WTC11 (cell line): Measurements from ENCODE around the gene TMEM218. TPM values are rescaled to one million over a fixed set of nuclear protein-coding genes. Genes with fewer than 3 reads are reported as not detected.

Source experiments
- ATAC-seq: fragments of 200-7000 bp; cut with Tn5 transposase; 2 replicates; pipeline ENCODE4 v1.10.0; 2021; ENCODE audit warnings: mild to moderate bottlenecking, moderate library complexity
- CTCF ChIA-PET: fragments of 300-600 bp; sonication (Branson Sonifier 250); formaldehyde crosslinking; loops from one replicate; lab custom pipeline; 2021; ENCODE audit warnings: antibody characterized with exemption; lab: Charles Lee
- POLR2A ChIA-PET: fragments of 350-600 bp; sonication (Branson Sonifier 250); formaldehyde crosslinking; loops from one replicate; lab custom pipeline; 2021; ENCODE audit warnings: antibody characterized with exemption; lab: Charles Lee
- DNase-seq: peaks from one replicate; pipeline ENCODE4 v3.0.0; 2021; ENCODE audit warnings: low spot score
- H3K27ac Mint-ChIP-seq: 2 replicates; pipeline ENCODE4 v1.8.0; 2021; ENCODE audit warnings: mixed read lengths
- H3K27me3 Mint-ChIP-seq: 2 replicates; pipeline ENCODE4 v1.8.0; 2021; ENCODE audit warnings: low read depth, mild to moderate bottlenecking, moderate library complexity, mixed read lengths
- H3K36me3 Mint-ChIP-seq: 2 replicates; pipeline ENCODE4 v1.8.0; 2021; ENCODE audit warnings: mixed read lengths
- H3K4me1 Mint-ChIP-seq: 2 replicates; pipeline ENCODE4 v1.8.0; 2022; ENCODE audit warnings: mixed read lengths
- H3K4me3 Mint-ChIP-seq: 2 replicates; pipeline ENCODE4 v1.8.0; 2021; ENCODE audit warnings: mild to moderate bottlenecking, moderate library complexity, mixed read lengths
- H3K9me3 Mint-ChIP-seq: 2 replicates; pipeline ENCODE4 v1.8.0; 2021; ENCODE audit warnings: mixed read lengths
- NFYB ChIP-seq: sonication (generic); formaldehyde crosslinking; conservative IDR thresholded peaks from 2 replicates; pipeline ENCODE4 v1.8.0; 2022; ENCODE audit warnings: low read depth, missing genetic modification reagents
- NR1H2 ChIP-seq: sonication (generic); formaldehyde crosslinking; IDR thresholded peaks from 2 replicates; pipeline ENCODE4 v1.9.0; 2021; ENCODE audit warnings: mild to moderate bottlenecking, moderate library complexity, missing genetic modification reagents
- PRRX2 ChIP-seq: fragments of 250-450 bp; sonication (Bioruptor Pico); IDR thresholded peaks from 2 replicates; pipeline ENCODE4 v1.8.0; 2021; ENCODE audit warnings: mild to moderate bottlenecking
- RELA ChIP-seq: sonication (generic); formaldehyde crosslinking; IDR thresholded peaks from 2 replicates; pipeline ENCODE4 v1.8.1; 2022; ENCODE audit warnings: missing genetic modification reagents, mild to moderate bottlenecking, borderline replicate concordance
- ZNF138 ChIP-seq: sonication (generic); formaldehyde crosslinking; conservative IDR thresholded peaks from 2 replicates; pipeline ENCODE4 v1.8.1; 2022; ENCODE audit warnings: mild to moderate bottlenecking, moderate library complexity, missing genetic modification reagents
- ZNF232 ChIP-seq: sonication (generic); formaldehyde crosslinking; IDR thresholded peaks from 2 replicates; pipeline ENCODE4 v1.8.0; 2022; ENCODE audit warnings: mild to moderate bottlenecking, missing genetic modification reagents
- ZNF423 ChIP-seq: fragments of 250-450 bp; sonication (Bioruptor Pico); IDR thresholded peaks from 2 replicates; pipeline ENCODE4 v2.1.2; 2022; ENCODE audit warnings: mild to moderate bottlenecking, moderate library complexity
- total RNA-seq: library from RNA; stranded (reverse); gene quantifications from 3 replicates; pipeline ENCODE4 v1.2.3, GENCODE V29; 2021
- TF ChIP-seq, protein P1 (sequence below): sonication (generic); formaldehyde crosslinking; IDR thresholded peaks from 2 replicates; pipeline ENCODE4 v1.8.1; 2023; ENCODE audit warnings: mild to moderate bottlenecking, missing genetic modification reagents, borderline replicate concordance
- TF ChIP-seq, protein P2 (sequence below): fragments of 250-450 bp; sonication (Bioruptor Pico); IDR thresholded peaks from 2 replicates; pipeline ENCODE4 v1.9.0; 2021; ENCODE audit warnings: mild to moderate bottlenecking, borderline replicate concordance
- TF ChIP-seq, protein P3 (sequence below): fragments of 250-450 bp; sonication (Bioruptor Pico); conservative IDR thresholded peaks from 2 replicates; pipeline ENCODE4 v1.9.0; 2021; ENCODE audit warnings: mild to moderate bottlenecking
- TF ChIP-seq, protein P4 (sequence below): sonication (generic); formaldehyde crosslinking; IDR thresholded peaks from 2 replicates; pipeline ENCODE4 v1.8.1; 2022; ENCODE audit warnings: mild to moderate bottlenecking, moderate library complexity, missing genetic modification reagents
- TF ChIP-seq, protein P5 (sequence below): sonication (generic); formaldehyde crosslinking; IDR thresholded peaks from 2 replicates; pipeline ENCODE4 v1.8.0; 2022; ENCODE audit warnings: mild to moderate bottlenecking, missing genetic modification reagents

Gene TMEM218
- total RNA-seq, 1 experiment from 2014 or later: 10.3 TPM

DNA sequence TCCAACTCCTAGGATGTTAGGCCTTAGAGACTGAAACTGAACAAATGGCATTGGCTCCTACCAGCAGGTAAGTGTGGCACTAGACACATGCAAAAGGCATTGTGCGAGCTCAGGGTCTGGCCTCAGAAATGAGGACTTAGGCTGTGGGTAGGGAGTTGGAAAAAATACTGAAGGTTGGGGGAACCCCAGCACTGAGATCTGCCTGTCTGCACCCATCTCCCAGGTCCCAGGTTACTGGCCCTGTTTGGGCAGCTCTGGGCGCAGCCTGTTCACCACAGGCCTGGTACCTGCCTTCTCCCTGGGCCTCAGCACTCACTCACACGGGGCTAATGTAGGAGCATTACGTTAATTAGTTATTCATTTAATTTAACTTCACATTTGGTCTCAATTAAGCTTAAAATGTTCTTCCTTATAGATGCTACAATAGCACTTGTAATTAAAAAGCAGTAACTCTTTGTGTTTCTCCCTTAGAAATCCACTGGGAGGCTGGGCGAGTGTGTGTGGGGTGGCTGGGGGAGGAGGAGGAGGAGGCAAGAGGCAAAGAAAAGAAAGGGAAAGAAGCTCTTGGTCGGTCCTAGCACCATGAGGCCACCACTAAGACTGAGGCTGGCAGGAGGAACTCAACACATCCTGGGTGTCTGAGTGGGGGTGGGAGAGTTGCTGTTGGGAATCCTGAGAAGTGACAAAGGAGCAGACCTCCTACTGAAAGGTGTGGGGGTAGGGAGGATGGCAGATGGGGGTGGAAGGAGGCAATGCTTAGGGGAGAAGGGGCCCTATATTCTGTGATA lies 19.4 kb downstream of the TMEM218 start:
- no peak for DNase-seq
- POLR2A ChIA-PET: interaction anchor here (0.9 to 1.1 kb wide), 2 partner anchors 50 to 335 kb away, joined by 3 read pairs; no protein-coding TSS in a partner anchor
- Mint-ChIP-seq H3K4me3 (no peak overlapping the region), H3K36me3 (peaks cover 6% of the 10 kb centered on the region; the same call in 1 of the 2 replicates), H3K4me1 (peaks cover 25% of the 10 kb centered on the region), H3K27me3 (no peaks in the 10 kb centered on the region), H3K27ac (no peak overlapping the region), H3K9me3 (no peaks in the 10 kb centered on the region)
- no peak for ATAC-seq
- CTCF ChIA-PET: interaction anchor here (0.6 to 5.3 kb wide), 62 partner anchors 9 to 477 kb away, joined by 3 to 128 read pairs (median 6); partner anchors contain the start of genes EI24, PKNOX2, SLC37A2 and TMEM218
- TF ChIP-seq, protein P1, sequence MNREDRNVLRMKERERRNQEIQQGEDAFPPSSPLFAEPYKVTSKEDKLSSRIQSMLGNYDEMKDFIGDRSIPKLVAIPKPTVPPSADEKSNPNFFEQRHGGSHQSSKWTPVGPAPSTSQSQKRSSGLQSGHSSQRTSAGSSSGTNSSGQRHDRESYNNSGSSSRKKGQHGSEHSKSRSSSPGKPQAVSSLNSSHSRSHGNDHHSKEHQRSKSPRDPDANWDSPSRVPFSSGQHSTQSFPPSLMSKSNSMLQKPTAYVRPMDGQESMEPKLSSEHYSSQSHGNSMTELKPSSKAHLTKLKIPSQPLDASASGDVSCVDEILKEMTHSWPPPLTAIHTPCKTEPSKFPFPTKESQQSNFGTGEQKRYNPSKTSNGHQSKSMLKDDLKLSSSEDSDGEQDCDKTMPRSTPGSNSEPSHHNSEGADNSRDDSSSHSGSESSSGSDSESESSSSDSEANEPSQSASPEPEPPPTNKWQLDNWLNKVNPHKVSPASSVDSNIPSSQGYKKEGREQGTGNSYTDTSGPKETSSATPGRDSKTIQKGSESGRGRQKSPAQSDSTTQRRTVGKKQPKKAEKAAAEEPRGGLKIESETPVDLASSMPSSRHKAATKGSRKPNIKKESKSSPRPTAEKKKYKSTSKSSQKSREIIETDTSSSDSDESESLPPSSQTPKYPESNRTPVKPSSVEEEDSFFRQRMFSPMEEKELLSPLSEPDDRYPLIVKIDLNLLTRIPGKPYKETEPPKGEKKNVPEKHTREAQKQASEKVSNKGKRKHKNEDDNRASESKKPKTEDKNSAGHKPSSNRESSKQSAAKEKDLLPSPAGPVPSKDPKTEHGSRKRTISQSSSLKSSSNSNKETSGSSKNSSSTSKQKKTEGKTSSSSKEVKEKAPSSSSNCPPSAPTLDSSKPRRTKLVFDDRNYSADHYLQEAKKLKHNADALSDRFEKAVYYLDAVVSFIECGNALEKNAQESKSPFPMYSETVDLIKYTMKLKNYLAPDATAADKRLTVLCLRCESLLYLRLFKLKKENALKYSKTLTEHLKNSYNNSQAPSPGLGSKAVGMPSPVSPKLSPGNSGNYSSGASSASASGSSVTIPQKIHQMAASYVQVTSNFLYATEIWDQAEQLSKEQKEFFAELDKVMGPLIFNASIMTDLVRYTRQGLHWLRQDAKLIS: no peak
- no peak for TF ChIP-seq PRRX2
- no peak for TF ChIP-seq ZNF138 (CRISPR knock-in tag)
- no peak for TF ChIP-seq ZNF423 (CRISPR knock-in tag)
- TF ChIP-seq, protein P2, sequence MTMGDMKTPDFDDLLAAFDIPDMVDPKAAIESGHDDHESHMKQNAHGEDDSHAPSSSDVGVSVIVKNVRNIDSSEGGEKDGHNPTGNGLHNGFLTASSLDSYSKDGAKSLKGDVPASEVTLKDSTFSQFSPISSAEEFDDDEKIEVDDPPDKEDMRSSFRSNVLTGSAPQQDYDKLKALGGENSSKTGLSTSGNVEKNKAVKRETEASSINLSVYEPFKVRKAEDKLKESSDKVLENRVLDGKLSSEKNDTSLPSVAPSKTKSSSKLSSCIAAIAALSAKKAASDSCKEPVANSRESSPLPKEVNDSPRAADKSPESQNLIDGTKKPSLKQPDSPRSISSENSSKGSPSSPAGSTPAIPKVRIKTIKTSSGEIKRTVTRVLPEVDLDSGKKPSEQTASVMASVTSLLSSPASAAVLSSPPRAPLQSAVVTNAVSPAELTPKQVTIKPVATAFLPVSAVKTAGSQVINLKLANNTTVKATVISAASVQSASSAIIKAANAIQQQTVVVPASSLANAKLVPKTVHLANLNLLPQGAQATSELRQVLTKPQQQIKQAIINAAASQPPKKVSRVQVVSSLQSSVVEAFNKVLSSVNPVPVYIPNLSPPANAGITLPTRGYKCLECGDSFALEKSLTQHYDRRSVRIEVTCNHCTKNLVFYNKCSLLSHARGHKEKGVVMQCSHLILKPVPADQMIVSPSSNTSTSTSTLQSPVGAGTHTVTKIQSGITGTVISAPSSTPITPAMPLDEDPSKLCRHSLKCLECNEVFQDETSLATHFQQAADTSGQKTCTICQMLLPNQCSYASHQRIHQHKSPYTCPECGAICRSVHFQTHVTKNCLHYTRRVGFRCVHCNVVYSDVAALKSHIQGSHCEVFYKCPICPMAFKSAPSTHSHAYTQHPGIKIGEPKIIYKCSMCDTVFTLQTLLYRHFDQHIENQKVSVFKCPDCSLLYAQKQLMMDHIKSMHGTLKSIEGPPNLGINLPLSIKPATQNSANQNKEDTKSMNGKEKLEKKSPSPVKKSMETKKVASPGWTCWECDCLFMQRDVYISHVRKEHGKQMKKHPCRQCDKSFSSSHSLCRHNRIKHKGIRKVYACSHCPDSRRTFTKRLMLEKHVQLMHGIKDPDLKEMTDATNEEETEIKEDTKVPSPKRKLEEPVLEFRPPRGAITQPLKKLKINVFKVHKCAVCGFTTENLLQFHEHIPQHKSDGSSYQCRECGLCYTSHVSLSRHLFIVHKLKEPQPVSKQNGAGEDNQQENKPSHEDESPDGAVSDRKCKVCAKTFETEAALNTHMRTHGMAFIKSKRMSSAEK (CRISPR knock-in tag): no peak
- TF ChIP-seq, protein P3, sequence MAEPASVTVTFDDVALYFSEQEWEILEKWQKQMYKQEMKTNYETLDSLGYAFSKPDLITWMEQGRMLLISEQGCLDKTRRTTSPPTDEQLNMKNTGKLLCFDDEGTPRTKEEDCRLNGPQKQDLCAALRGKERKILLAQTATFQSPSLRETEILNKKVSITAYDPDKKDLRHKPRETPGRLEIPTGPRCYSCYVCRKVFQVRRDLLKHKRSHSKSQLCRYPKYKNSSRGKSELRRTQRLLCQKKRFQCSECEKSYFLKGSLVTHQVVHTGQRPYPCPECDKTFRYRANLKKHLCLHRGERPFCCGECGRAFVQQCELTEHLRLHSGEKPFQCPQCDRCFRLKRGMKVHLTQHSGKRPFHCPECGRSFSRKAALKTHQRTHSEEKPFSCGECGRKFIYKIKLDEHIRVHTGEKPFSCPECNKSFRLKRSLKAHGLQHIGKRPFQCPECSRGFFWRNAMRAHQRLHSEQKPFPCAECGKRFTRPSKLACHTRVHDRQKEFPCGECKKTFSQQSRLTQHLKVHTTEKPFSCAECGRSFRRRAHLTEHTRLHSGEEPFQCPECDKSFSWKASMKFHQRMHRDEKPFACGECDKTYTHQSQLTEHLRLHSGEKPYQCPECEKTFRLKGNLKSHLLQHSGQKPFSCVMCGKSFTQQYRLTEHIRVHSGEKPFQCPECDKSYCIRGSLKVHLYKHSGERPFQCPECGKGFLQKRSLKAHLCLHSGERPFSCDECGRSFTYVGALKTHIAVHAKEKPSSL (CRISPR knock-in tag): no peak
- no peak for TF ChIP-seq RELA (CRISPR knock-in tag)
- no peak for TF ChIP-seq NFYB
- TF ChIP-seq, protein P4, sequence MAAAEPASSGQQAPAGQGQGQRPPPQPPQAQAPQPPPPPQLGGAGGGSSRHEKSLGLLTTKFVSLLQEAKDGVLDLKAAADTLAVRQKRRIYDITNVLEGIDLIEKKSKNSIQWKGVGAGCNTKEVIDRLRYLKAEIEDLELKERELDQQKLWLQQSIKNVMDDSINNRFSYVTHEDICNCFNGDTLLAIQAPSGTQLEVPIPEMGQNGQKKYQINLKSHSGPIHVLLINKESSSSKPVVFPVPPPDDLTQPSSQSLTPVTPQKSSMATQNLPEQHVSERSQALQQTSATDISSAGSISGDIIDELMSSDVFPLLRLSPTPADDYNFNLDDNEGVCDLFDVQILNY (CRISPR knock-in tag): no peak
- TF ChIP-seq, protein P5, sequence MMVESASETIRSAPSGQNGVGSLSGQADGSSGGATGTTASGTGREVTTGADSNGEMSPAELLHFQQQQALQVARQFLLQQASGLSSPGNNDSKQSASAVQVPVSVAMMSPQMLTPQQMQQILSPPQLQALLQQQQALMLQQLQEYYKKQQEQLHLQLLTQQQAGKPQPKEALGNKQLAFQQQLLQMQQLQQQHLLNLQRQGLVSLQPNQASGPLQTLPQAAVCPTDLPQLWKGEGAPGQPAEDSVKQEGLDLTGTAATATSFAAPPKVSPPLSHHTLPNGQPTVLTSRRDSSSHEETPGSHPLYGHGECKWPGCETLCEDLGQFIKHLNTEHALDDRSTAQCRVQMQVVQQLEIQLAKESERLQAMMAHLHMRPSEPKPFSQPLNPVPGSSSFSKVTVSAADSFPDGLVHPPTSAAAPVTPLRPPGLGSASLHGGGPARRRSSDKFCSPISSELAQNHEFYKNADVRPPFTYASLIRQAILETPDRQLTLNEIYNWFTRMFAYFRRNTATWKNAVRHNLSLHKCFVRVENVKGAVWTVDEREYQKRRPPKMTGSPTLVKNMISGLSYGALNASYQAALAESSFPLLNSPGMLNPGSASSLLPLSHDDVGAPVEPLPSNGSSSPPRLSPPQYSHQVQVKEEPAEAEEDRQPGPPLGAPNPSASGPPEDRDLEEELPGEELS (CRISPR knock-in tag): no peak
- no peak for TF ChIP-seq NR1H2 (CRISPR knock-in tag)
- TF ChIP-seq ZNF232 (CRISPR knock-in tag): no peak
- TF ChIP-seq, all 79 proteins: peak for 0
